Measurements from ENCODE around the gene NUDT16L1. TPM values are rescaled to one million over a fixed set of nuclear protein-coding genes. Genes with fewer than 3 reads are reported as not detected.

The NUDT16L1 gene
- total and polyA plus RNA-seq, 2 of the 13 experiments (the other 11 are each of a cell fraction or from before 2014, with no cell fraction given): 28.0 to 40.5 TPM

DNA sequence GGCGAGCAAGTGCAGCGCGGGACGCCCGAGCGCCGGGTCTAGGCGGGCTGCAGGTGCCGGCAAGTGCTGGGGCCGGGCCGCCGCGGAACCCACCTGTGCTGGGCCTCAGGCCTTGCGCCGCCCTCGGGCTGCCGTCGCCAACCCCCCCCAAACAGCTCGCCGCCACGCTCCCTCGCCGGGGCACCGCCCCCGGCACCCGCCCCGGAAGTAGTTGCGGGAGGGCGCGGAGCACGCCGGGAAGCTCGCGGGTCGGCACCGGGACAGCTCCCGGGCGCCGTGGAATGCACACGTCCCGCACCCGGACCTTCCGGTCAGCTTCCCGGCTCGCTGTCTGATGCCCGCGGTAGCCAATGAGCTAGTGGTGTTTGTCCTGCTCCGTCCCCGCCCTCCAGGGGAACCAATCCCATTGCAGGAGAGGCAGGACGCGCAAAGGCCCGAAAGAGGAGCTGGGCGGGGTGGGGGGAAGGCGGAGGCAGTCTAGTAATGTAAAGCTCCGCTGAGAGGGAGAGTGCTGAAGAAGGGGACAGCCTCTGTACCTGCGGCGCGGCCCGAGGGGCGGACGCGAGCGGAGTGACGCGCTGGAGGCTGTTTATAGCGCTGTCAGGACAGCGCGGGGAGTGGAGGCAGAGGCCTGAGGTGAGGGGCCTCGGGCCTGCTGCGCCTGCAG lies 40.8 kb downstream of the NUDT16L1 start, which contains the start of the genes ANKS3 and DNAAF8 (continued):
- TF ChIP-seq DPF2 (CRISPR knock-in tag; IDR thresholded peaks at IDR 0.05; ENCODE audit: borderline replicate concordance, low read depth): no peak
- TF ChIP-seq HDAC6 (IDR thresholded peaks at IDR 0.05; ENCODE audit: low read depth, low read length): no peak
- no peak; the same call in 1 of the 2 replicates for TF ChIP-seq PRMT3 (CRISPR knock-in tag; IDR thresholded peaks at IDR 0.05; ENCODE audit: borderline replicate concordance, low read depth)
- TF ChIP-seq ZBTB42 (CRISPR knock-in tag; IDR thresholded peaks at IDR 0.05): no peak
- TF ChIP-seq MXD4 (CRISPR knock-in tag; IDR thresholded peaks at IDR 0.05): peak; percentile 86
- no peak for TF ChIP-seq HNRNPH1 (optimal IDR thresholded peaks at IDR 0.05; ENCODE audit: low read depth, low read length)
- TF ChIP-seq ZNF350 (CRISPR knock-in tag; IDR thresholded peaks at IDR 0.05; ENCODE audit: borderline replicate concordance, low read depth): 0 out of 2 replicates have a peak, but pooled peaks have one; percentile 0
- TF ChIP-seq, protein P1, sequence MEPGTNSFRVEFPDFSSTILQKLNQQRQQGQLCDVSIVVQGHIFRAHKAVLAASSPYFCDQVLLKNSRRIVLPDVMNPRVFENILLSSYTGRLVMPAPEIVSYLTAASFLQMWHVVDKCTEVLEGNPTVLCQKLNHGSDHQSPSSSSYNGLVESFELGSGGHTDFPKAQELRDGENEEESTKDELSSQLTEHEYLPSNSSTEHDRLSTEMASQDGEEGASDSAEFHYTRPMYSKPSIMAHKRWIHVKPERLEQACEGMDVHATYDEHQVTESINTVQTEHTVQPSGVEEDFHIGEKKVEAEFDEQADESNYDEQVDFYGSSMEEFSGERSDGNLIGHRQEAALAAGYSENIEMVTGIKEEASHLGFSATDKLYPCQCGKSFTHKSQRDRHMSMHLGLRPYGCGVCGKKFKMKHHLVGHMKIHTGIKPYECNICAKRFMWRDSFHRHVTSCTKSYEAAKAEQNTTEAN (CRISPR knock-in tag; conservative IDR thresholded peaks at IDR 0.05): peak; percentile 77
- peak; percentile 59; the same call in 1 of the 2 replicates for TF ChIP-seq THAP9 (CRISPR knock-in tag; IDR thresholded peaks at IDR 0.05; ENCODE audit: borderline replicate concordance)
- TF ChIP-seq ZNF704 (CRISPR knock-in tag; IDR thresholded peaks at IDR 0.05; ENCODE audit: borderline replicate concordance): 0 out of 2 replicates have a peak, but pooled peaks have one; percentile 60
- peak; percentile 72 for TF ChIP-seq ZSCAN12 (CRISPR knock-in tag; IDR thresholded peaks at IDR 0.05)
- no peak for TF ChIP-seq SETDB1 (CRISPR knock-in tag; IDR thresholded peaks at IDR 0.05; ENCODE audit: borderline replicate concordance)
- TF ChIP-seq TBP (CRISPR knock-in tag; IDR thresholded peaks at IDR 0.05): no peak
- TF ChIP-seq RXRB (CRISPR knock-in tag; IDR thresholded peaks at IDR 0.05; ENCODE audit: borderline replicate concordance): peak; percentile 19; the same call in 1 of the 2 replicates
- TF ChIP-seq ZKSCAN1 (IDR thresholded peaks at IDR 0.05; ENCODE audit: low read length): no peak
- 0 out of 2 replicates have a peak, but pooled peaks have one; percentile 48 for TF ChIP-seq ZNF367 (CRISPR knock-in tag; IDR thresholded peaks at IDR 0.05; ENCODE audit: borderline replicate concordance)
- 0 out of 2 replicates have a peak, but pooled peaks have one; percentile 60 for TF ChIP-seq ZNF841 (CRISPR knock-in tag; IDR thresholded peaks at IDR 0.05; ENCODE audit: borderline replicate concordance)
- TF ChIP-seq RAD51 (IDR thresholded peaks at IDR 0.05; ENCODE audit: borderline replicate concordance): no peak
- TF ChIP-seq DZIP1 (CRISPR knock-in tag; IDR thresholded peaks at IDR 0.05): no peak; the same call in 1 of the 2 replicates
- TF ChIP-seq RBAK (CRISPR knock-in tag; IDR thresholded peaks at IDR 0.05): no peak
- TF ChIP-seq ZKSCAN5 (CRISPR knock-in tag; IDR thresholded peaks at IDR 0.05): no peak

Measured in HepG2 (cell line).